Adrenal gland (tissue), 12 donors: ENCODE data around the gene BRIP1. TPM values are rescaled to one million over a fixed set of nuclear protein-coding genes. Genes with fewer than 3 reads are reported as not detected.

Experiments used
- DNase-seq, 7 donors: peaks; one replicate each; pipeline ENCODE4 v3.0.0-alpha.2; 2019 to 2020
- H3K27ac ChIP-seq, 5 donors: fragments of 200-600 bp; sonication (generic) in 4 of 5; 1 replicate in 3 of 5; 2 replicates in 2 of 5; pipeline versions ENCODE4 v1.5.1 to v1.8.0; 2016 to 2020; ENCODE audit warnings: mild to moderate bottlenecking in 1 of 5
- H3K27me3 ChIP-seq: fragments of 200-600 bp; 2 replicates; pipeline ENCODE4 v1.8.0; 2021
- H3K36me3 ChIP-seq, 2 donors: fragments of 200-600 bp; replicated peaks in 1 of 2; 1 replicate in 1 of 2; 2 replicates in 1 of 2; pipeline versions ENCODE4 v1.5.1 to v1.8.0; 2018 to 2022
- H3K4me1 ChIP-seq, 2 donors: fragments of 200-600 bp; replicated peaks in 1 of 2; 1 replicate in 1 of 2; 2 replicates in 1 of 2; pipeline versions ENCODE4 v1.5.1 to v1.8.0; 2018 to 2021
- H3K4me3 ChIP-seq, 4 donors: fragments of 200-600 bp; sonication (generic) in 3 of 4; one replicate each; pipeline ENCODE4 v1.5.1; 2016 to 2018
- H3K9me3 ChIP-seq, 3 donors: fragments of 200-600 bp; sonication (generic) in 1 of 3; replicated peaks in 1 of 3; 1 replicate in 2 of 3; 2 replicates in 1 of 3; pipeline versions ENCODE4 v1.5.1 to v1.8.0; 2016 to 2021
- POLR2A ChIP-seq, 2 donors: fragments of 450-650 bp; IDR thresholded peaks; one replicate each; pipeline ENCODE4 v1.6.1; 2017; ENCODE audit warnings: antibody characterized with exemption in 2 of 2, mild to moderate bottlenecking in 2 of 2, moderate library complexity in 1 of 2
- WGBS, 4 donors: extraction: QIAGEN DNeasy Blood & Tissue Kit in 2 of 4; methylation state at CpG; one replicate each; pipeline versions ENCODE4 v1.1.5 to v1.1.7; 2013 to 2017; 5-methylcytosine and 5-hydroxymethylcytosine counted together
- intact Hi-C, 2 donors: fragments of 100-400 bp; cut with DNase I; formaldehyde crosslinking; loops; one replicate each; pipeline versions ENCODE4 v1.14.1 to v1.15.0; 2022 to 2023
- polyA plus RNA-seq, 3 donors: library from polyadenylated mRNA; stranded (reverse); fragments of 200-250 nt in 2 of 3; fragments of 350-450 nt in 1 of 3; fragmentation: Illumina TruSeq in 1 of 3; extraction: RNeasy Lipid Tissue Mini Kit (QIAGEN cat#74804) in 1 of 3; gene quantifications; one replicate each; pipeline ENCODE4 v1.2.3, GENCODE V29; 2013 to 2014
- total RNA-seq, 9 donors: library from RNA; depleted of rRNA in 4 of 9; stranded (reverse); fragments of >200 nt in 4 of 9; fragments of 120-200 nt in 1 of 9; fragmentation: NEBNext Ultra II Directional in 1 of 9; extraction: Animal tissue kit (Norgen Biotek cat#: 25700) in 1 of 9; gene quantifications; one replicate each; pipeline versions ENCODE4 v1.1.0 to v1.2.4, GENCODE V29; 2013 to 2023
- TF ChIP-seq, protein P1 (sequence below), 6 experiments: fragments of 450-650 bp in 4 of 6; fragments of 200-600 bp in 2 of 6; sonication (generic) in 1 of 6; IDR thresholded peaks; 1 replicate in 5 of 6; 2 replicates in 1 of 6; pipeline versions ENCODE4 v1.5.1 to v1.8.0; 2016 to 2021; ENCODE audit warnings: antibody characterized with exemption in 6 of 6, mild to moderate bottlenecking in 2 of 6, moderate library complexity in 1 of 6
- donor health status: healthy with polysubstance abuse.
- donor health status: Bipolar disorder and iron deficiency.
- donor health status: DM: yes; HTN: yes; CAD: no.
- donor health status: DM: no; HTN: no; CAD: no.
- donor health status: DM: no; HTN: no; CAD: no.
- donor health status: DM: yes; HTN: yes; CAD: no.

BRIP1 gene
- total and polyA plus RNA-seq, 12 donors: 0.06 to 6.9 (median 0.46) TPM

DNA sequence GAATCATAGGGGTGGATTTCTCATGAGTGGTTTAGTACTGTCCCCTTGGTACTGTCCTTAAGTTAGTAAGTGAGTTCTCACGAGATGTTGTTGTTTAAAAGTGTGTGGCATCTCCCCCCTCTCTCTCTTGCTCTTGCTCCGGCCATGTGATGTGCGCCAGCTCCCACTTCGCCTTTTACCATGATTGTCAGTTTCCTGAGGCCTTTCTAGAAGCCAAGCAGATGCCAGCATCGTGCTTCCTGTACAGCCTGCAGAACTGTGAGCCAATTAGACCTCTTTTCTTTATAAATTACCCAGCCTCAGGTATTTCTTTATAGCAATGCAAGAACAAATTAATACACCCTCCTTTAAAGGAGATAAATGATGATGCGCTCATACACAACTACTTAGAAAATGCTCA is 222.2 kb downstream of the BRIP1 start:
- TF ChIP-seq, protein P1, sequence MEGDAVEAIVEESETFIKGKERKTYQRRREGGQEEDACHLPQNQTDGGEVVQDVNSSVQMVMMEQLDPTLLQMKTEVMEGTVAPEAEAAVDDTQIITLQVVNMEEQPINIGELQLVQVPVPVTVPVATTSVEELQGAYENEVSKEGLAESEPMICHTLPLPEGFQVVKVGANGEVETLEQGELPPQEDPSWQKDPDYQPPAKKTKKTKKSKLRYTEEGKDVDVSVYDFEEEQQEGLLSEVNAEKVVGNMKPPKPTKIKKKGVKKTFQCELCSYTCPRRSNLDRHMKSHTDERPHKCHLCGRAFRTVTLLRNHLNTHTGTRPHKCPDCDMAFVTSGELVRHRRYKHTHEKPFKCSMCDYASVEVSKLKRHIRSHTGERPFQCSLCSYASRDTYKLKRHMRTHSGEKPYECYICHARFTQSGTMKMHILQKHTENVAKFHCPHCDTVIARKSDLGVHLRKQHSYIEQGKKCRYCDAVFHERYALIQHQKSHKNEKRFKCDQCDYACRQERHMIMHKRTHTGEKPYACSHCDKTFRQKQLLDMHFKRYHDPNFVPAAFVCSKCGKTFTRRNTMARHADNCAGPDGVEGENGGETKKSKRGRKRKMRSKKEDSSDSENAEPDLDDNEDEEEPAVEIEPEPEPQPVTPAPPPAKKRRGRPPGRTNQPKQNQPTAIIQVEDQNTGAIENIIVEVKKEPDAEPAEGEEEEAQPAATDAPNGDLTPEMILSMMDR (IDR thresholded peaks at IDR 0.05): no peak
- no peak for TF ChIP-seq POLR2A (IDR thresholded peaks at IDR 0.05)
- intact Hi-C loops: no loop called here

DNA sequence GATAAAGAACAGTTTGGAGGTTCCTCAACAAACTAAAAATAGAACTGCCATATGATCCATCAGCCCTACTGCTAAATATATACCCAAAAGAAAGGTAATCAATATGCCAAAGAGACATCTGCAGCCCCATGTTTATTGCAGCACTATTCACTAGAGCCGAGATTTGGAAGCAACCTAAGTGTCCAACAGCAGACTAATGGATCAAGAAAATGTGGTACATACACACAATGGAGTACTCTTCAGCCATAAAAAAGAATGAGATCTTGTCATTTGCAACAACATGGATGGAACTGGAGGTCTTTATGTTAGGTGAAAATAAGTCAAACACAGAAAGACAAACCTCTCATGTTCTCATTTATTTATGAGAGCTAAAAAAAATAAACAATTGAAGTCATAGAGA is 223.5 kb downstream of the BRIP1 start:
- intact Hi-C loops: loop anchor here (5.0 to 10.0 kb wide), 3 partner anchors 197 to 425 kb away; partner anchors contain the start of gene MED13 (in 1 of the 2)
- WGBS, 4 donors: 73 to 84% (median 79%) methylated on average over 1 of the region's 1 CpG
- TF ChIP-seq, protein P1 (IDR thresholded peaks at IDR 0.05): no peak
- TF ChIP-seq POLR2A (IDR thresholded peaks at IDR 0.05): no peak

More for the DNA sequence above, 222.2 kb downstream of the BRIP1 start:
- no peak for DNase-seq
- Histone ChIP-seq H3K4me3 (no peak overlapping the region), H3K27me3 (no peaks in the 10 kb centered on the region), H3K4me1 (no peaks in the 10 kb centered on the region), H3K9me3 (no peaks in the 10 kb centered on the region), H3K36me3 (no peaks in the 10 kb centered on the region), H3K27ac (no peak overlapping the region)
- 83 to 92% (median 87%) methylated on average over 6 of the region's 6 CpGs for WGBS, 4 donors

GRCh38 chr17:61638087-61638486 is 225.2 kb downstream of the BRIP1 start:
- no peaks in the 10 kb centered on the region for H3K9me3 ChIP-seq
- H3K27me3 ChIP-seq: no peaks in the 10 kb centered on the region
- TF ChIP-seq POLR2A (IDR thresholded peaks at IDR 0.05): no peak
- TF ChIP-seq, protein P1 (IDR thresholded peaks at IDR 0.05): no peak
- intact Hi-C loops: loop anchor here (5.0 to 10.0 kb wide), 3 partner anchors 199 to 427 kb away; partner anchors contain the start of gene MED13 (in 1 of the 2)
- H3K4me1 ChIP-seq: no peaks in the 10 kb centered on the region
- DNase-seq: no peak
- H3K36me3 ChIP-seq: no peaks in the 10 kb centered on the region
- H3K27ac ChIP-seq: no peak overlapping the region
- WGBS, 4 donors: 22 to 52% (median 38%) methylated on average over 1 of the region's 1 CpG
- no peak overlapping the region for H3K4me3 ChIP-seq

More for the DNA sequence above, 223.5 kb downstream of the BRIP1 start:
- no peaks in the 10 kb centered on the region for H3K36me3 ChIP-seq
- H3K4me3 ChIP-seq: no peak overlapping the region
- H3K27ac ChIP-seq: no peak overlapping the region
- no peaks in the 10 kb centered on the region for H3K4me1 ChIP-seq
- H3K27me3 ChIP-seq: no peaks in the 10 kb centered on the region
- H3K9me3 ChIP-seq: no peaks in the 10 kb centered on the region
- DNase-seq: no peak

- DNase-seq: peak; percentile 34 to 69 (median 50)
- no peak for TF ChIP-seq POLR2A (IDR thresholded peaks at IDR 0.05)
- TF ChIP-seq, protein P1 (IDR thresholded peaks at IDR 0.05): peak; percentile 37 to 72 (median 64)
- 7 to 18% (median 11%) methylated on average over 3 of the region's 3 CpGs for whole genome bisulfite sequencing, 4 donors
Measured at GRCh38 chr17:61635913-61636432, 227.4 kb downstream of the BRIP1 start.

More at GRCh38 chr17:61635913-61636432, 227.4 kb downstream of the BRIP1 start:
- Histone ChIP-seq H3K4me3 (no peak overlapping the region), H3K4me1 (no peaks in the 10 kb centered on the region), H3K36me3 (no peaks in the 10 kb centered on the region), H3K27me3 (no peaks in the 10 kb centered on the region), H3K9me3 (no peaks in the 10 kb centered on the region), H3K27ac (no peak overlapping the region)
- intact Hi-C loops: loop anchor here (5.0 to 10.0 kb wide), 3 partner anchors 201 to 429 kb away; partner anchors contain the start of gene MED13 (in 1 of the 2)
